Neural cell (in vitro differentiated cells): ENCODE results near the gene LMO3. TPM values are rescaled to one million over a fixed set of nuclear protein-coding genes. Genes with fewer than 3 reads are reported as not detected.

Experiments
- H2AFZ ChIP-seq: fragments of 200-600, 300-800 bp; sonication (generic), shearing (Covaris generic); 2 replicates; pipeline ENCODE4 v1.6.0; 2014; ENCODE audit warnings: low read depth, mild to moderate bottlenecking, antibody characterized with exemption, low read length, moderate library complexity
- H3F3A ChIP-seq: fragments of 200-600 bp; shearing (Covaris generic); 2 replicates; pipeline ENCODE4 v1.6.1; 2016; ENCODE audit warnings: mild to moderate bottlenecking, moderate library complexity, mixed read lengths, antibody characterized with exemption, low read length; ENCODE audit not compliant: insufficient read depth, poor library complexity, severe bottlenecking
- H3K27ac ChIP-seq: fragments of 200-600, 300-800 bp; sonication (generic), shearing (Covaris generic); 2 replicates; pipeline ENCODE4 v1.5.1; 2014; ENCODE audit warnings: mild to moderate bottlenecking, low read length, moderate library complexity
- H3K27me3 ChIP-seq: fragments of 300-800, 200-600 bp; sonication (generic), shearing (Covaris generic); 2 replicates; pipeline ENCODE4 v1.6.0; 2014; ENCODE audit warnings: mild to moderate bottlenecking, low read depth, low read length, moderate library complexity; ENCODE audit not compliant: insufficient read depth
- H3K36me3 ChIP-seq: fragments of 300-800, 200-600 bp; sonication (generic), shearing (Covaris generic); 2 replicates; pipeline ENCODE4 v1.5.1; 2014; ENCODE audit warnings: mild to moderate bottlenecking, antibody characterized with exemption, low read length, moderate library complexity; ENCODE audit not compliant: insufficient read depth
- H3K4me2 ChIP-seq: fragments of 300-800, 200-600 bp; sonication (generic), shearing (Covaris generic); 2 replicates; pipeline ENCODE4 v1.6.0; 2014; ENCODE audit warnings: mild to moderate bottlenecking, low read length
- H3K4me3 ChIP-seq: fragments of 300-800, 200-600 bp; sonication (generic), shearing (Covaris generic); 2 replicates; pipeline ENCODE4 v1.5.1; 2014; ENCODE audit warnings: mild to moderate bottlenecking, low read length, moderate library complexity
- H3K79me2 ChIP-seq: fragments of 200-600 bp; shearing (Covaris generic); replicated peaks from 2 replicates; pipeline ENCODE4 v1.6.0; 2014; ENCODE audit warnings: mild to moderate bottlenecking, low read length, moderate library complexity; ENCODE audit not compliant: insufficient read depth
- H3K9ac ChIP-seq: fragments of 300-800, 200-600 bp; sonication (generic), shearing (Covaris generic); 2 replicates; pipeline ENCODE4 v1.6.1; 2016; ENCODE audit warnings: mild to moderate bottlenecking, low read length, mixed read lengths
- H3K9me2 ChIP-seq: fragments of 200-600 bp; shearing (Covaris generic); 2 replicates; pipeline ENCODE4 v1.6.1; 2016; ENCODE audit warnings: mild to moderate bottlenecking, low read length, mixed read lengths; ENCODE audit not compliant: insufficient read depth
- H3K9me3 ChIP-seq: fragments of 200-600, 300-800 bp; sonication (generic), shearing (Covaris generic); 2 replicates; pipeline ENCODE4 v1.6.1; 2016; ENCODE audit warnings: mild to moderate bottlenecking, mixed run types, low read length, moderate library complexity, mixed read lengths
- H4K20me1 ChIP-seq: fragments of 200-600 bp; shearing (Covaris generic); 2 replicates; pipeline ENCODE4 v1.6.1; 2016; ENCODE audit warnings: mild to moderate bottlenecking, mixed run types; ENCODE audit not compliant: insufficient read depth
- CTCF ChIP-seq: fragments of 450-650 bp; IDR thresholded peaks from 2 replicates; pipeline ENCODE4 v1.5.1; 2014; ENCODE audit warnings: antibody characterized with exemption, mild to moderate bottlenecking, moderate library complexity; ENCODE audit not compliant: poor library complexity, severe bottlenecking
- EP300 ChIP-seq: fragments of 450-650 bp; conservative IDR thresholded peaks from 2 replicates; pipeline ENCODE4 v1.6.1; 2014; ENCODE audit warnings: antibody characterized with exemption, mild to moderate bottlenecking, moderate library complexity; ENCODE audit not compliant: poor library complexity, severe bottlenecking
- EZH2 ChIP-seq: fragments of 200-600, 300-800 bp; shearing (Covaris generic), sonication (generic); IDR thresholded peaks from 2 replicates; pipeline ENCODE4 v1.6.1; 2014; ENCODE audit warnings: antibody characterized with exemption, low read length, borderline replicate concordance, mild to moderate bottlenecking; ENCODE audit not compliant: insufficient read depth, poor library complexity, severe bottlenecking
- MXI1 ChIP-seq: fragments of 450-650 bp; conservative IDR thresholded peaks from 2 replicates; pipeline ENCODE4 v1.6.1; 2014; ENCODE audit warnings: antibody characterized with exemption, mild to moderate bottlenecking; ENCODE audit not compliant: poor library complexity, severe bottlenecking
- POLR2AphosphoS5 ChIP-seq: IDR thresholded peaks from 2 replicates; pipeline ENCODE4 v1.6.1; 2012
- RAD21 ChIP-seq: fragments of 450-650 bp; conservative IDR thresholded peaks from 2 replicates; pipeline ENCODE4 v1.6.1; 2014; ENCODE audit warnings: antibody characterized with exemption, mild to moderate bottlenecking, moderate library complexity
- SMC3 ChIP-seq: fragments of 450-650 bp; conservative IDR thresholded peaks from 2 replicates; pipeline ENCODE4 v1.6.1; 2014; ENCODE audit warnings: antibody characterized with exemption, mild to moderate bottlenecking, moderate library complexity; ENCODE audit not compliant: poor library complexity
- TAF1 ChIP-seq: IDR thresholded peaks from 2 replicates; pipeline ENCODE4 v1.6.1; 2012; ENCODE audit warnings: low read depth
- polyA plus RNA-seq: library from polyadenylated mRNA; depleted of rRNA; stranded (reverse); fragments of >200 nt; gene quantifications from 2 replicates; pipeline ENCODE4 v1.2.3, GENCODE V29; 2014
- TF ChIP-seq, protein P1 (sequence below): IDR thresholded peaks from 2 replicates; pipeline ENCODE4 v1.6.1; 2012; ENCODE audit warnings: borderline replicate concordance

The LMO3 gene
- polyA plus RNA-seq, 1 donor from 2014 or later = 42.8 TPM

DNA sequence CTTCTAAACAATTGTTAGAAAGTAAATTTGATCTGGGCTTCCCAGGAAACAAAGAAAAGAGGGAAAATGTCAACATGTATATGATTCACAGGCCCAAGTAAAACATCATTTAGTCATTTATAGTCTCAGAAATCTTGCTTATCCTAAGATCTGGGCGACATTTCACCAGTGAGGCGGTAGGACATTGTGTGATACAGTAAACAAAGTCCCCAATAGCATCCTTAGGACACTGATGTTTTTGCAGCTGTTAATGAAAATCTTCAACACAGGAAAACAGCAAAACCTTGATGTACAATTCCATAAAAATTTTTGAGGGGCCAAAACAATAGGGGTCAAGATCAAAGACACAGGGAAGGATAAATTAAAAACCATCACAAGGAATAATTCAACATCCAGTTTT, 20.2 kb downstream of the LMO3 start:
- H3K27ac ChIP-seq = no peak overlapping the region
- no peaks in the 10 kb centered on the region for H3K79me2 ChIP-seq
- no peaks in the 10 kb centered on the region for H3F3A ChIP-seq
- TF ChIP-seq RAD21 = no peak
- no peak for TF ChIP-seq EP300
- TF ChIP-seq CTCF = no peak
- no peak for TF ChIP-seq TAF1
- TF ChIP-seq, protein P1, sequence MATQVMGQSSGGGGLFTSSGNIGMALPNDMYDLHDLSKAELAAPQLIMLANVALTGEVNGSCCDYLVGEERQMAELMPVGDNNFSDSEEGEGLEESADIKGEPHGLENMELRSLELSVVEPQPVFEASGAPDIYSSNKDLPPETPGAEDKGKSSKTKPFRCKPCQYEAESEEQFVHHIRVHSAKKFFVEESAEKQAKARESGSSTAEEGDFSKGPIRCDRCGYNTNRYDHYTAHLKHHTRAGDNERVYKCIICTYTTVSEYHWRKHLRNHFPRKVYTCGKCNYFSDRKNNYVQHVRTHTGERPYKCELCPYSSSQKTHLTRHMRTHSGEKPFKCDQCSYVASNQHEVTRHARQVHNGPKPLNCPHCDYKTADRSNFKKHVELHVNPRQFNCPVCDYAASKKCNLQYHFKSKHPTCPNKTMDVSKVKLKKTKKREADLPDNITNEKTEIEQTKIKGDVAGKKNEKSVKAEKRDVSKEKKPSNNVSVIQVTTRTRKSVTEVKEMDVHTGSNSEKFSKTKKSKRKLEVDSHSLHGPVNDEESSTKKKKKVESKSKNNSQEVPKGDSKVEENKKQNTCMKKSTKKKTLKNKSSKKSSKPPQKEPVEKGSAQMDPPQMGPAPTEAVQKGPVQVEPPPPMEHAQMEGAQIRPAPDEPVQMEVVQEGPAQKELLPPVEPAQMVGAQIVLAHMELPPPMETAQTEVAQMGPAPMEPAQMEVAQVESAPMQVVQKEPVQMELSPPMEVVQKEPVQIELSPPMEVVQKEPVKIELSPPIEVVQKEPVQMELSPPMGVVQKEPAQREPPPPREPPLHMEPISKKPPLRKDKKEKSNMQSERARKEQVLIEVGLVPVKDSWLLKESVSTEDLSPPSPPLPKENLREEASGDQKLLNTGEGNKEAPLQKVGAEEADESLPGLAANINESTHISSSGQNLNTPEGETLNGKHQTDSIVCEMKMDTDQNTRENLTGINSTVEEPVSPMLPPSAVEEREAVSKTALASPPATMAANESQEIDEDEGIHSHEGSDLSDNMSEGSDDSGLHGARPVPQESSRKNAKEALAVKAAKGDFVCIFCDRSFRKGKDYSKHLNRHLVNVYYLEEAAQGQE = no peak
- no peak for TF ChIP-seq MXI1
- TF ChIP-seq POLR2AphosphoS5 = no peak
- no peak for TF ChIP-seq EZH2
- no peak for TF ChIP-seq SMC3
- no peak overlapping the region for H3K4me2 ChIP-seq
- no peaks in the 10 kb centered on the region for H3K9me2 ChIP-seq
- H3K27me3 ChIP-seq = no peaks in the 10 kb centered on the region
- H4K20me1 ChIP-seq = no peaks in the 10 kb centered on the region
- no peak overlapping the region for H2AFZ ChIP-seq
- no peak overlapping the region for H3K9ac ChIP-seq
- H3K36me3 ChIP-seq = no peaks in the 10 kb centered on the region
- peaks cover 4% of the 10 kb centered on the region for H3K9me3 ChIP-seq
- no peak overlapping the region for H3K4me3 ChIP-seq

GRCh38 chr12:16583969-16584745, 21.8 kb downstream of the LMO3 start:
- H4K20me1 ChIP-seq = no peaks in the 10 kb centered on the region
- H3K27me3 ChIP-seq = no peaks in the 10 kb centered on the region
- no peak overlapping the region for H2AFZ ChIP-seq
- no peak overlapping the region for H3K9ac ChIP-seq
- no peaks in the 10 kb centered on the region for H3K9me2 ChIP-seq
- peaks cover 5% of the 10 kb centered on the region for H3K9me3 ChIP-seq
- H3K36me3 ChIP-seq = no peaks in the 10 kb centered on the region
- H3K4me2 ChIP-seq = no peak overlapping the region
- no peaks in the 10 kb centered on the region for H3F3A ChIP-seq
- no peaks in the 10 kb centered on the region for H3K79me2 ChIP-seq
- H3K4me3 ChIP-seq = no peak overlapping the region
- H3K27ac ChIP-seq = no peak overlapping the region
- no peak for TF ChIP-seq TAF1
- TF ChIP-seq SMC3 = no peak
